Superior temporal gyrus (tissue), 1 donor: ENCODE results near the gene LPIN3.

Source experiments
- DNase-seq: peaks from one replicate; pipeline ENCODE4 v3.0.0-alpha.2; 2016; ENCODE audit errors: extremely low spot score

The LPIN3 gene

GRCh38 chr20:41366546-41367392 is 26.1 kb downstream of the LPIN3 start, which contains the start of gene EMILIN3:
TSS of gene EMILIN3 (minus strand) at chr20:41366818. CDS start at chr20:41366634, 184 bp downstream.
- no peak for DNase-seq

- DNase-seq = no peak
Measured at GRCh38 chr20:41367393-41367695, 26.7 kb downstream of the LPIN3 start.

GRCh38 chr20:41367956-41368355 is 27.3 kb downstream of the LPIN3 start:
- no peak for DNase-seq

GRCh38 chr20:41369673-41370072 is 29.1 kb downstream of the LPIN3 start:
- DNase-seq = no peak

GRCh38 chr20:41370176-41370575 is 29.6 kb downstream of the LPIN3 start:
- DNase-seq = no peak

GRCh38 chr20:41371371-41371770 is 30.8 kb downstream of the LPIN3 start:
- DNase-seq = no peak

GRCh38 chr20:41373251-41373783 is 32.7 kb downstream of the LPIN3 start:
- DNase-seq = no peak

- no peak for DNase-seq
Measured at GRCh38 chr20:41373931-41374920, 33.6 kb downstream of the LPIN3 start.

GRCh38 chr20:41375846-41376245 is 35.2 kb downstream of the LPIN3 start:
- DNase-seq = no peak

- DNase-seq = no peak
Measured at GRCh38 chr20:41376349-41376748, 35.7 kb downstream of the LPIN3 start.

GRCh38 chr20:41377275-41377674 is 36.7 kb downstream of the LPIN3 start:
- no peak for DNase-seq

GRCh38 chr20:41379551-41379950 is 38.9 kb downstream of the LPIN3 start:
- no peak for DNase-seq

- DNase-seq = no peak
Measured at GRCh38 chr20:41380551-41381193, 40.1 kb downstream of the LPIN3 start.

GRCh38 chr20:41382791-41383305 is 42.2 kb downstream of the LPIN3 start:
- no peak for DNase-seq

GRCh38 chr20:41386502-41387427 is 46.1 kb downstream of the LPIN3 start:
- DNase-seq = no peak

GRCh38 chr20:41387444-41387851 is 46.8 kb downstream of the LPIN3 start:
- DNase-seq = no peak

GRCh38 chr20:41390889-41391288 is 50.3 kb downstream of the LPIN3 start:
- no peak for DNase-seq

- DNase-seq = no peak
Measured at GRCh38 chr20:41391587-41392001, 51.0 kb downstream of the LPIN3 start.

- DNase-seq = no peak
Measured at GRCh38 chr20:41392295-41392694, 51.7 kb downstream of the LPIN3 start.
